CMK (cell line): ENCODE data around the gene GRIA4.
"Not testable (repeated sequence)": the region's sequence is repeated elsewhere in the genome, so short reads cannot be mapped to it uniquely, and the experiment has no call there.

ENCODE experiments used
- DNase-seq: peaks from one replicate; pipeline ENCODE4 v3.0.0-alpha.2; 2010; ENCODE audit warnings: low read depth

GRIA4 gene

DNA sequence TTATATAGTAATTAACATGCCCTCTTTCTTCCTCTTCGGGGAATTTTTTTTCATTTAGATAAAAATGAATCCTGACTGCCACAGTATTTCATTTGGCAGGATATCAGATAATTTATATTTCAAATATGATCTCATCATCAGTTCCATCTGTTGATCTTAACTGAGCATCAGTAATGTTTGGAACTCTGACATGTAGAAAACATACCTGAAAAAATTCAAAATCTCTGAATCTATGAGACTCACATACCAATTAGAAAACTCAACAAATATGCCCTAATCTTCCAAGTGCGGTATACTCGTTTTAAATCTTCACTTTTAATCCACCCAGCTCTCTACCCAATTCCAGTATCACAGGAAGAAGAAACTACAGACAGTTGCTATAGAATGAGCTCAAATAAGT, 250.2 kb downstream of the GRIA4 start:
- DNase-seq, result no peak

DNA sequence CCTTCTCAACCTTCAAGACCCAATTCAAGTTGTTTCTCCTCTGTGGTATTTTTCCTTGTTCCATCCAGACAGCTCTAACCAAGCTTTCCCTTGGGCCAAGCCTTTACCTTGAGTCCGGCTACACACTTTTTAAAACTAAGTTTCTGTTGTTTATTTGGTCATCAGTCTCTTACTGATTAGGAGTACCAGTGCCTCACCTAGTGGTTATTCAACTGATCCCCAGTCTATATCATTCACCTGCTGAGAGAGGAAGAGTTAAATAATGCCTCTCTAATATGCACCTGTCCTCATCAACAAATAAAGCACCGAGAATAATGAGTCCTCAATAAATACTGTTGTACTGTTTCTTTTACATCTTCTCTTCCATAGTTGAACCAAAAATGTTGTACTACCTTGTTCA, 251.4 kb downstream of the GRIA4 start:
- DNase-seq, result no peak

- no peak for DNase-seq
Observed at GRCh38 chr11:105862736-105863367, 253.0 kb downstream of the GRIA4 start.

DNA sequence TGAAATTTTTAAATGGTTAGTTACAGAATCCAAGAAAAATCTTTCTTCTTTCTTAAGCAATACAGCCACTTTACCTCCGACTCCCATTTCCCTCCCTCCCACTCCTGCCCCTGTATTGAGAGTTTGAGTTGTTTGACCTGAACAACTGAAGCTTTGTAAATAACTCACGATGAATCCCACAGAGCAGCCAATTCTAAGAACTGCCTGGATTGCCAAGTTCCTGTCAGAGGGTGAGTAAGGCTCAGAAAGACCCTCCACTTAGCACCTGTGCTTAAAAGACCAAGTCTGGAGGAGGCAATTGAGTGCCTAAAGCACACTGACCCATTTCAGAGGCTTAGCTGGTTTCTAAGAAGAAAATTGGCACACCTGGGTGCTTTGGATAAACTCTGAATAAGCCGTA, 253.7 kb downstream of the GRIA4 start:
- no peak for DNase-seq

DNA sequence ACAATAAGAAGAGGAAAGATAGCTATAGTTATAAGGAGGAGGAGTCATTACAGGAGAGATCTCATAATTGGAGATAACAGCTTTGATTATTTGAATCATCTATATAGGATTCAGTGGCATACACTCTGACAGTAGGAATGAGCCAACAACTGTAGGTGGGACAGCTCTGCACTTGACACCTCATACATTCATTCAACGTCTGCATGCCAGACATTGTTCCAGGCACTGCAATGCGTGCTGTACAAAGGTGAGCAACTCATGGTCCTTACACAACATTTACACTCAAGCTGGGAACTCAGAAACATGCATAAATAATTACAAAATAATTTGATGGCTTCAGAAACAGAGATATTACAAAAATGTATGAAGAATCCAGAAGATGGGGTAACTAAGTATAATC, 257.9 kb downstream of the GRIA4 start:
- DNase-seq, result no peak

- no peak for DNase-seq
Observed at GRCh38 chr11:105868762-105869285, 259.0 kb downstream of the GRIA4 start.

GRCh38 chr11:105870516-105871113, 260.7 kb downstream of the GRIA4 start:
- no peak for DNase-seq

GRCh38 chr11:105878510-105878909, 268.6 kb downstream of the GRIA4 start:
- DNase-seq, result no peak

DNA sequence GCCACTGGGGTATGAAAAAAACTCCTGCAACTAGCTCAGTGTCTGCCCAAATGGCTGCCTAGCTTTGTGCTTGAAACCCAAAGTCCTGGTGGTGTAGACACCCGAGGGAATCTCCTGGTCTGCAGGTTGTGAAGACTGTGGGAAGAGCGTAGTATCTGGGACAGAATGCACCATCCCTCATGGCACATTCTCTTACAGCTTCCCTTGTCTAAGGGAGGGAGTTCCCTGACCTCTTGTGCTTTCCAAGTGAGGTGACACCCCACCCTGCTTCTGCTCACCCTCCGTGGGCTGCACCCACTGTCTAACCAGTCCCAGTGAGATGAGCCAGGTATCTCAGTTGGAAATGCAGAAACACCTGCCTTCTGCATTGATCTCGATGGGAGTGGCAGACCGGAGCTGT, 269.1 kb downstream of the GRIA4 start:
- DNase-seq, result not testable (repeated sequence)

DNA sequence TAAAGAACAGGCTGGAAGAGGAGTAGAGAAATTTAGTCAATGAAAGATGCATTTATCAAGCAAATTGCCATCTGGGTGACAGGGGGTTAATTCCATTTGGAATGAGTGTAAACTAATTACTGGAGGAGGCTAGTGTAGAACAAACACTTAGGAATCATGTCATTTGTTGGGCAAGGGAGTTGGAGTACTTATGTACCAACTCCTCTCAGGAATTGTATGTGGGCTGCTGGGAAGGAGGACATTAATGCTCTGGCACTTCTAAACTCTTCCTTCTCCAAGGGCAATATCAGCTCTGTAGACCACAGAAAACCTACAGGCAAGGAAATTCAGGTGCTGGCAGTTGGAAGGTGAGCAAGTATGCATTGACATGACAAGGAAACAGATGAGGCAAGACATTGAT, 271.2 kb downstream of the GRIA4 start:
- DNase-seq, result no peak

DNA sequence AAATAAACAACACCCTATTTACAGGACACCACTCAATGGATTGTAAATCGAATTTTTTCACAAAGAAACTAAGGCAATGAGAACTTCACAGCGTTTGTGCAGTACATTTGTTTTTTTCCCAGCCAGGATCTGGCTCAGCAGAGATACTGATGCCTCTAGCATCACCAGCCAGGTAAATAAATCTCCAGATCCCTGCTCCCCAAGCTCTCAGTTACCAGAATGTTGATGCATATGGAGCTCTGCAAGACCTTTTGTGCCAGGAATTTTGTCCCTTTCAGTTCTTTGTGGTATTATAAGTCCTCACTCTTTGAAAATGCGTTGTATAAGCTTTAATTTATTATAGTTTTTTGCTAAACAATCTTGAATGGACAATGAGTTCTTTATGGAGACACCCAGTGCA, 274.6 kb downstream of the GRIA4 start:
- DNase-seq, result no peak

DNA sequence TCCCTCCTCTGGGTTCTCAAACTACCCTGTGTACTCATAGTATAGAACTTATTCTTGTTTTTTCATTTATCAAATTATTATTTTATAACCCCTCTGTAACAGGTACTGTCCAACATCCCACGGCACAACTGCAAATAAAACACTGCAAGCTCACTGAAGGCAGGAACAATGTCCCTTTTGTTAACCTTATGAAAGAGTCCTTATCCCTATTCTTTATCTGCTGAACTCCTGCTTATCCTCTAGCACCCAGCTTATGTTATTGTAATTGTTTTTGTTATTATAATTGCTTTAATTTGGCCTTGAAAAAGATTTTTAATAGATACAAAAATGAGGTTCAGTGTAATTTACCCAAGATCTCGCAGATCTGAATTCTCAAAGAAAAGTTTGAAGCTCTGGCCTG, 281.8 kb downstream of the GRIA4 start:
- no peak for DNase-seq

GRCh38 chr11:105897161-105897560, 287.3 kb downstream of the GRIA4 start:
- DNase-seq, result no peak

DNA sequence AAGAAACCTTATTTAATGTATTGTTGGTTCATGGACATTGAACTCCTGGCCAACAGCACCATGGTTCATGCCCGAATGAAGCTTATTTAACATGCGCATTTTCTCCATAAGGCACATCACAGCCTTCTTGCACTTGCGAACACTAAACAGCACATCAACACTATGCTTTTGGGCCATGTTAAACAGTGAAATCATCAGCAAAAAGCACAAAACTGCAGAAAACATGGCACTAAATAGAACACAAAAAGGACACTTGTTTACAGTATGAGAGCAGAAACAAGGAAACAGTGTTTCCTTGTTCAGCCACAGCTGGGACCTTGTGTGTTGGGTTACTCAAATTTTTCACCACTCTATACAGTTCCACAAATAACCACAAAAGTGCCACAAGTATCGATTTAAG, 289.9 kb downstream of the GRIA4 start:
- DNase-seq, result no peak

- DNase-seq, result no peak
Observed at GRCh38 chr11:105900515-105901035, 290.7 kb downstream of the GRIA4 start.

GRCh38 chr11:105903113-105903512, 293.2 kb downstream of the GRIA4 start:
- DNase-seq, result no peak

- DNase-seq, result no peak
Observed at GRCh38 chr11:105906517-105906916, 296.6 kb downstream of the GRIA4 start.

DNA sequence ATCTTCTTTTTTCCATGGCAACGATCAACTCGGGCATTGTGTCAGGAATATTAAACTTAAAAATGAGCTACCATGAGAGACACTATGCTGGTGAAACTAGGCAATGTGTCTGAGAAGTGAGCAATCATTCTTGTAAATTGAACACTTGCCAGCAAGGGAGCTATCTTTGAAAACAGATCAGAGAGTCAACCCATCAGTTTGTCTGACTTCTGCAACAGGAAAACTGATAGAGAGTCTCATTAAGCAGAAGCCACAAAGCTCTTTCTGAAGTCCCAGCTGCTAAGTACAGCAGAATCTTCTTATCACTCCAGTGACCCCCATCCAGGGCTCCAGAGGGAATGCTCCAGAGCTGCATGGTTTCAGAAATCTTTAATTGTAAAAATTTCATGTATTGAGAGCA, 297.4 kb downstream of the GRIA4 start:
- DNase-seq, result peak; percentile 39

DNA sequence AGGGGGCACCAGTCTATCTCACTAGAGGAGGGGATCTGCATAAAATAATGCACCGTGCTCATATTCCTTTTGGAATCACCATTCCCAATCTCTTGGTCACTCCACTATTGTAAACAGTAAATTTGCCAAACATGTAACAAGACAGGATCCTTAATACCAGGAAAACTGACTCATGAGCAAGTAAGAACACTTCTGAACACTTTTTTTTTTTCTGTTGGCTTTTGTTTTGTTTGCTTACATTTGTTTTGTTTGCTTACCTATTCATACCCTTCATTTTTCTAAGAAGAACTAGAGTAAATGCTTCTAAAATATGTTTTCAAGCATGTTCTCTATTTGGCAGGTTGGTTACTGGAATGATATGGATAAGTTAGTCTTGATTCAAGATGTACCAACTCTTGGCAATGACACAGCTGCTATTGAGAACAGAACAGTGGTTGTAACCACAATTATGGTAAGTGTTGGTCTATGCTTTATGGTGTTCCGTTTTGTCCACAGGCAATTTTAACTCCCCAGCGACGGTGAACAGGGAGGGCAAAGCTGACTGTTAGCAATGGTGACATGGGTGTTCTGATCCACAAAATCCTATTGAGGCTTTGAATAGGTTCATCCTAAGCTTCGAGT, 300.3 kb downstream of the GRIA4 start:
- DNase-seq, result no peak

DNA sequence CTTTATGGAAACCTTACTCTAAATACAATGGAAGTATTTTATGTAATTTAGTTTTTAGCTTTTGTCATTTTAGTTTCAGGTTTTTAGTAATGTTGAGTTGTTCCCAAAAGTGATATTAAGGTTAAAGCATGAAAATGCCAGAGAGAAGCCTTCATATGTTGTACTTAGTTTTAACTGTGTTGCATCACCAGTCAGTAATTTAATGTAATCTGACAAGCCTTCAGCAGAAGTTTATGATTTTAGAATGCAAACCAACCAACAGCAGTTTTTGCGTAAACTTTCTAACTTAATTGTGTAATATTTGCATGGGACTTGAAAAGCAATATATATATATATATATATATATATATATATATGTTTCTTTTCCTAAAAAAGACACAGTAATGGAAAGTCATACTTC, 301.6 kb downstream of the GRIA4 start:
- DNase-seq, result no peak

DNA sequence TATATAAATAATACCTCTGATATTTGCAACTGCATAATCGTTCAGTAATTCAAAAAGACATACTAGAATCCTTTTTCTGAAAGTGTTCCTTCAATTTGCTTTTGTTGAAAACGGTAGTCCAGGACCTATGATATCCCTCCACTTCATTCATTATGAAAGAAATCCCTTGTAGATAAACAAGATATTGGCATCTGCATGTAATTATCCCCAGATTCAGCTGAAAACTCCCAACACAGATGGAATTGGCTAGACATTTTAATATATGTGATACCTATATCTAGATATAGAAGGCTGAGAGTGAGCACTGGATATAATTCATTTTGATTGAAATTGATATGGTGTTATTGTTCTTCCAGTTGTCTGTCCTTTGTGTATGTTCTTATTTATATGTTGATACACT, 302.8 kb downstream of the GRIA4 start:
- DNase-seq, result no peak

DNA sequence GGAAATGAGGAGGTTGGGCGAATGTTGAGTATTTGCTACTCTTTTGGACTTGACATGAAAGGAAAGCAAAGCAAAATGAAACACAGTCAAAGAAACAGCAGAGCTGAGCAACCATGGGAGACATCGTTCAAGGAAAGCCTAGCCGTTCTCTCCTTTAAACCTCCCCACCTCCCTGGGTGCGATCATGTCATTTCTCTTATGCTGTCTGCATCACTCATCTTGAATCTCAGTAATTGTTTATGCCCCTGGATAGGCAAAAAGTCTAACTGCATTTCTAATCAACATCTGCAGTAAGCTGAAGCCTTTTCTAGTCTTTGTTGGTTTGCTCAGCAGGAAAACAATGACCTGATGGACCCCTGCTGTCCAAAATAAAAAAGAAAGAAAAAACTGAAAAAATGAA, 305.1 kb downstream of the GRIA4 start:
- DNase-seq, result no peak

DNA sequence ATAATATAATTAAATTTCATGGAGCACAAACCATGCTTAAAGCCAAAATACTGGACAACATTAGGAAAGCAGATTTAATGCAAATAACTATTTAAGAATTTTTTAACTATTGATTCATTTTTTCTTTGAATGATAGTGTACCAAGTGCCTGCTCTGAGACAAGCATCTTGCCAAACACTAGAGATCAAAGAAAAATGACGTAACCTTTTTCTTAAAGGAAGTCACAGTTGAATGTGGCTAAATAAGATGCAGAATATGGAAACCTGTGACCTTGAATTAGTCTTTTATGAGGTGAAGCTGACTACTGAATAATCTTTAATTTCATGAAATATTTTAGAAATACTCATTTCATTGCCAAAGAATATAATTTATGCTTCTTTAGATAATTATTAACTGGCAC, 308.2 kb downstream of the GRIA4 start:
- DNase-seq, result no peak
